ENCODE measurements around the gene TXNDC9.
A peak's percentile ranks its signal among the peaks of the same experiment; 100 is the strongest.

TXNDC9 gene

DNA sequence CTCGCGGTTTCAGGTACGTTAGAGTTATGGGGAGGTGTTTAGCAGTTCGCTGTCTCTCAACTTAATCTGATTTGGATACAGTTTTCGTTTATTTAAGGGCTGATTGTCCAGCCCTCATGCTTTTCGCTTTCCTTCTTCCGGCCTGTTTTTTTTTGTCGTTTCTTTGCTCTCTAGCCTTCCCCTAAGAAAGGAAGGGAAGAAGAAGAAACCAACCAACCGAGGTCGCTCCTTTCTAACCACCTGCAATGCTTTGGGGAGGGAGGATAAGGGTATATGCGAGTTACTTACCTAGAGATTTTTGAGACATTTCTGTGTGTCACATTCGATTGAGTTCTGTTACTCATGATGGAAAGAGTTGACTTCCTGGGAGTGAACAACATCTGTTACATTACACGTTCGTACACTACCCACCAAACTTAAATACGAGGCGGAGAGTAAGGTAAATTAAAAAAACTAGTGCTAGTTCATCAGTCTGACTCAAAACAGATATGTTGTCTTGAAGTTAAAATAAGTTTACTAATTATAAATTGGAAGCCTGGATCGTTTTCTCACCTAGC lies 2.0 kb upstream of the TXNDC9 start:
- H3K9ac ChIP-seq (ENCODE audit: low read depth, low read length, poor library complexity, severe bottlenecking): peak overlapping the region; percentile 81
- peaks cover 5% of the 10 kb centered on the region; the same call in 1 of the 2 replicates for H3F3A ChIP-seq (ENCODE audit: low read depth)
- TF ChIP-seq, protein P1, sequence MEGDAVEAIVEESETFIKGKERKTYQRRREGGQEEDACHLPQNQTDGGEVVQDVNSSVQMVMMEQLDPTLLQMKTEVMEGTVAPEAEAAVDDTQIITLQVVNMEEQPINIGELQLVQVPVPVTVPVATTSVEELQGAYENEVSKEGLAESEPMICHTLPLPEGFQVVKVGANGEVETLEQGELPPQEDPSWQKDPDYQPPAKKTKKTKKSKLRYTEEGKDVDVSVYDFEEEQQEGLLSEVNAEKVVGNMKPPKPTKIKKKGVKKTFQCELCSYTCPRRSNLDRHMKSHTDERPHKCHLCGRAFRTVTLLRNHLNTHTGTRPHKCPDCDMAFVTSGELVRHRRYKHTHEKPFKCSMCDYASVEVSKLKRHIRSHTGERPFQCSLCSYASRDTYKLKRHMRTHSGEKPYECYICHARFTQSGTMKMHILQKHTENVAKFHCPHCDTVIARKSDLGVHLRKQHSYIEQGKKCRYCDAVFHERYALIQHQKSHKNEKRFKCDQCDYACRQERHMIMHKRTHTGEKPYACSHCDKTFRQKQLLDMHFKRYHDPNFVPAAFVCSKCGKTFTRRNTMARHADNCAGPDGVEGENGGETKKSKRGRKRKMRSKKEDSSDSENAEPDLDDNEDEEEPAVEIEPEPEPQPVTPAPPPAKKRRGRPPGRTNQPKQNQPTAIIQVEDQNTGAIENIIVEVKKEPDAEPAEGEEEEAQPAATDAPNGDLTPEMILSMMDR (conservative IDR thresholded peaks at IDR 0.05; ENCODE audit: low read length): no peak
- peak overlapping the region; percentile 94 for H3K4me2 ChIP-seq (ENCODE audit: low read depth, low read length, poor library complexity, severe bottlenecking)
- peaks cover 72% of the 10 kb centered on the region for H4K20me1 ChIP-seq (ENCODE audit: insufficient read depth, low read length, poor library complexity, severe bottlenecking)
- peaks cover 53% of the 10 kb centered on the region for H3K4me1 ChIP-seq (ENCODE audit: insufficient read depth, low read length, poor library complexity, severe bottlenecking)
- peaks cover 87% of the 10 kb centered on the region for H3K79me2 ChIP-seq (ENCODE audit: insufficient read depth, low read length)
- H3K9me2 ChIP-seq (replicated peaks; ENCODE audit: low read depth, low read length): no peaks in the 10 kb centered on the region
- H3K27me3 ChIP-seq (ENCODE audit: insufficient read depth, low read length, poor library complexity, severe bottlenecking): no peaks in the 10 kb centered on the region
- H3K36me3 ChIP-seq (ENCODE audit: insufficient read depth, low read length): no peaks in the 10 kb centered on the region; the same call in 1 of the 2 replicates
- peak overlapping the region; percentile 96 for H2AFZ ChIP-seq (ENCODE audit: low read length)
- H3K9me3 ChIP-seq (ENCODE audit: insufficient read depth, low read depth, low read length): no peaks in the 10 kb centered on the region
- peak overlapping the region; percentile 88 for H3K4me3 ChIP-seq (ENCODE audit: low read length, poor library complexity, severe bottlenecking)

DNA sequence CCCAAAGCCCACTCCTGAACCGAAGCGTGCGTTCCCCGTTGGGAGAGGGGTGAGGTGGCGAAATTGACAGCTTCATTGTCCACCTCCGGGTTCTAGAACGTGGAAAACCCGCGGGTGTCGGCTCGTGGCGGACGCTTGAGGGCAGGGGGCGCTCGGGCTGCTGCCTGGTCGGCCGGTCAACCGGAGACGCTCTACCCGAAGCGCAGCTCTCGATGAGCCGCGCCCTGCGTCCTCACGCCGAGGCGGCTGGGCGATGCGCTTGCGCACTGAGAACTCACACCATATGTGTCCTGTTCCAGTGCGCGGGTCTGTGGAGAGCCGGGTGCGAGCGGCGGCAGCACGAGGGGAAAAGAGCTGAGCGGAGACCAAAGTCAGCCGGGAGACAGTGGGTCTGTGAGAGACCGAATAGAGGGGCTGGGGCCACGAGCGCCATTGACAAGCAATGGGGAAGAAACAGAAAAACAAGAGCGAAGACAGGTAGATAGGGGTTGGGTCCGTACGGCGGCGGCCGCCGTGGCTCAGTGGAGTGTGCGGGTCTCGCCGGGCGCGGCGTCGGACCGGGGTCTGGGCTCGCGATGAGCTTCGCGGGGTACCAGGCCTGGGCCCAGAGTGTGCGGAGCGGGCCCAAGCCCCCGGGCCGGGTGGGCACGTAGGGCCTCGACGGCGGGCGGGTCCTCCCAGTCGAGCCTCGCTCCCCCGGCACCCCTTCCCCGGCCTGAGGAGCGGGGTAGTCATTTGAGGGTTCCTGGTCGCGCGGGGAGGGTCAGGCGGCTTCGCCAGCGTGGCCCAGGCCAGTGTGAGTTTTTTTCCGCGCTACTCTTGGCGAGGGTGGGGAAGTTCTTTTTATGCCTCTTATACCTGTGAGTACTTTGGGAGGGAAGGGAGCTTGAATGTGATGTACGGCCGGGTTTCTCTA lies 1.2 kb upstream of the TXNDC9 start, which contains the start of gene EIF5B:
EIF5B (plus strand) TSS at position 277 of the 916 bp plus-strand sequence; CDS start at position 443, 166 bp downstream.
- H2AFZ ChIP-seq (ENCODE audit: low read length): peak within 1 kb of the TSS; percentile 96
- no peaks in the 10 kb centered on the region for H3K9me3 ChIP-seq (ENCODE audit: insufficient read depth, low read depth, low read length)
- no peaks in the 10 kb centered on the region for H3K9me2 ChIP-seq (replicated peaks; ENCODE audit: low read depth, low read length)
- H3F3A ChIP-seq (ENCODE audit: low read depth): peaks cover 5% of the 10 kb centered on the region; the same call in 1 of the 2 replicates
- peaks cover 6% of the 10 kb centered on the region; the same call in 1 of the 2 replicates for H3K36me3 ChIP-seq (ENCODE audit: insufficient read depth, low read length)
- peaks cover 71% of the 10 kb centered on the region for H4K20me1 ChIP-seq (ENCODE audit: insufficient read depth, low read length, poor library complexity, severe bottlenecking)
- peak within 1 kb of the TSS; percentile 94 for H3K4me2 ChIP-seq (ENCODE audit: low read depth, low read length, poor library complexity, severe bottlenecking)
- no peaks in the 10 kb centered on the region for H3K27me3 ChIP-seq (ENCODE audit: insufficient read depth, low read length, poor library complexity, severe bottlenecking)
- H3K4me3 ChIP-seq (ENCODE audit: low read length, poor library complexity, severe bottlenecking): peak within 1 kb of the TSS; percentile 88
- H3K79me2 ChIP-seq (ENCODE audit: insufficient read depth, low read length): peaks cover 86% of the 10 kb centered on the region
- peak within 1 kb of the TSS; percentile 86 for H3K9ac ChIP-seq (ENCODE audit: low read depth, low read length, poor library complexity, severe bottlenecking)
- TF ChIP-seq, protein P1 (conservative IDR thresholded peaks at IDR 0.05; ENCODE audit: low read length): peak; percentile 75
- no peak for TF ChIP-seq EZH2phosphoT487 (IDR thresholded peaks at IDR 0.05; ENCODE audit: borderline replicate concordance)
- H3K4me1 ChIP-seq (ENCODE audit: insufficient read depth, low read length, poor library complexity, severe bottlenecking): peaks cover 49% of the 10 kb centered on the region

DNA sequence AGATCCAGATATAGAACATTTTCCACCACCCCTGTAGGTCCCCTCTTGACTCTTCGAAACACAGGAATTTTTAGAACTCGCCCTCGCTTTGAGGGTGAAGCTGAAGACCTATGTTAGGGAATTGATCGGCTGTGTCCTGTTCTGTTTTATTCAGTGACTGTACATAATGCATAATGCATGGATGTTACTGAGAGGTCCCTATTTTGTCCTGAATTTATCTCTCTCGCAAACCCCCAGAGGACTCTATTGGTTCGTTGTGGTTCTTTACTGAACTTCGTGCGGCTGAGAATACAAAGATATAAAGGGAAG lies 625 bp upstream of the TXNDC9 start:
- Histone ChIP-seq H3K27me3 (ENCODE audit: insufficient read depth, low read length, poor library complexity, severe bottlenecking) (no peaks in the 10 kb centered on the region), H3K9ac (ENCODE audit: low read depth, low read length, poor library complexity, severe bottlenecking) (peak overlapping the region; percentile 81)

More for the DNA sequence above, 625 bp upstream of the TXNDC9 start:
- TF ChIP-seq, protein P1 (conservative IDR thresholded peaks at IDR 0.05; ENCODE audit: low read length): no peak
- H2AFZ ChIP-seq (ENCODE audit: low read length): peak overlapping the region; percentile 96
- H3K9me2 ChIP-seq (replicated peaks; ENCODE audit: low read depth, low read length): no peaks in the 10 kb centered on the region
- peak overlapping the region; percentile 94 for H3K4me2 ChIP-seq (ENCODE audit: low read depth, low read length, poor library complexity, severe bottlenecking)
- H3K4me1 ChIP-seq (ENCODE audit: insufficient read depth, low read length, poor library complexity, severe bottlenecking): peaks cover 49% of the 10 kb centered on the region
- H3K9me3 ChIP-seq (ENCODE audit: insufficient read depth, low read depth, low read length): no peaks in the 10 kb centered on the region
- H3K79me2 ChIP-seq (ENCODE audit: insufficient read depth, low read length): peaks cover 86% of the 10 kb centered on the region
- H3K4me3 ChIP-seq (ENCODE audit: low read length, poor library complexity, severe bottlenecking): peak overlapping the region; percentile 88
- H3K36me3 ChIP-seq (ENCODE audit: insufficient read depth, low read length): peaks cover 12% of the 10 kb centered on the region; the same call in 1 of the 2 replicates
- peaks cover 5% of the 10 kb centered on the region; the same call in 1 of the 2 replicates for H3F3A ChIP-seq (ENCODE audit: low read depth)
- peaks cover 65% of the 10 kb centered on the region for H4K20me1 ChIP-seq (ENCODE audit: insufficient read depth, low read length, poor library complexity, severe bottlenecking)

Data from Loucy (cell line).